GM21723 (cell line): ENCODE results near the gene PINK1.
"Not testable (repeated sequence)": the region's sequence is repeated elsewhere in the genome, so short reads cannot be mapped to it uniquely, and the experiment has no call there.

Experiments
- ATAC-seq: cut with Tn5 transposase; IDR thresholded peaks from one replicate; pipeline ENCODE4 v1.9.1; 2021; ENCODE audit warnings: mild to moderate bottlenecking, moderate library complexity; ENCODE audit not compliant: unreplicated experiment

Gene PINK1

GRCh38 chr1:20672265-20672632 lies 39.0 kb downstream of the PINK1 start:
- no peak for ATAC-seq

GRCh38 chr1:20673626-20674025 lies 40.4 kb downstream of the PINK1 start:
- ATAC-seq: not testable (repeated sequence)

GRCh38 chr1:20678599-20678998 lies 45.3 kb downstream of the PINK1 start:
- ATAC-seq: no peak

- no peak for ATAC-seq
Measured at GRCh38 chr1:20680269-20680668, 47.0 kb downstream of the PINK1 start.

GRCh38 chr1:20681999-20682398 lies 48.7 kb downstream of the PINK1 start:
- ATAC-seq: no peak

- ATAC-seq: no peak
Measured at GRCh38 chr1:20682571-20683236, 49.4 kb downstream of the PINK1 start.

- no peak for ATAC-seq
Measured at GRCh38 chr1:20683614-20684013, 50.4 kb downstream of the PINK1 start.

- no peak for ATAC-seq
Measured at GRCh38 chr1:20684050-20684620, 50.9 kb downstream of the PINK1 start.

- ATAC-seq: no peak
Measured at GRCh38 chr1:20684651-20685050, 51.4 kb downstream of the PINK1 start.

GRCh38 chr1:20685099-20685662 lies 51.9 kb downstream of the PINK1 start:
- ATAC-seq: no peak

- no peak for ATAC-seq
Measured at GRCh38 chr1:20685741-20686140, 52.5 kb downstream of the PINK1 start.

GRCh38 chr1:20686883-20687725 lies 53.8 kb downstream of the PINK1 start:
- ATAC-seq: no peak

GRCh38 chr1:20689645-20690056 lies 56.4 kb downstream of the PINK1 start:
- no peak for ATAC-seq

GRCh38 chr1:20691872-20692271 lies 58.6 kb downstream of the PINK1 start:
- ATAC-seq: no peak

GRCh38 chr1:20693623-20694022 lies 60.4 kb downstream of the PINK1 start:
- no peak for ATAC-seq

- no peak for ATAC-seq
Measured at GRCh38 chr1:20695515-20695914, 62.3 kb downstream of the PINK1 start.

- peak; percentile 77 for ATAC-seq
Measured at GRCh38 chr1:20696397-20697333, 63.4 kb downstream of the PINK1 start.

GRCh38 chr1:20697563-20697962 lies 64.3 kb downstream of the PINK1 start:
- no peak for ATAC-seq

- ATAC-seq: no peak
Measured at GRCh38 chr1:20698195-20698910, 65.1 kb downstream of the PINK1 start.

- no peak for ATAC-seq
Measured at GRCh38 chr1:20699558-20699957, 66.3 kb downstream of the PINK1 start.
